ENCODE measurements around the gene RAP1GAP.
"Not testable (repeated sequence)": the region's sequence is repeated elsewhere in the genome, so short reads cannot be mapped to it uniquely, and the experiment has no call there.

The RAP1GAP gene

GRCh38 chr1:21674957-21675356, 5.8 kb upstream of the RAP1GAP start:
- no peak for DNase-seq

DNA sequence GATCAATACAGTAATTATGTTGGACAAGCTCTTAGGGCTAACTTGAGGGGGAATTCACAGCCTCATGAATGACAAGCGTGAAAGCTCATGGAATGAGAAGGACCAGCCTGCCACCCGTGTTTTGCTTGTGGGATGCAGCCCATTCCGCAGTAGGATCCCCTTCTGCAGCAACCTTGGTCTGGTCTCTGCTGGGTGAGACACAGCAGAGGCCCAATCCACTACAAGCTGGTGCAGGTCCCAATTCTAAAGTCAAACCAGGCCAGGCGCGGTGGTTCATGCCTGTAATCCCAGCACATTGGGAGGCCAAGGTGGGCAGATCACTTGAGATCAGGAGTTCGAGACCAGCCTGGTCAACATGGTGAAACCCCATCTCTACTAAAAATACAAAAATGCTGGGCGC, 4.7 kb upstream of the RAP1GAP start:
- DNase-seq = not testable (repeated sequence)

GRCh38 chr1:21673277-21673780, 4.2 kb upstream of the RAP1GAP start:
- DNase-seq = no peak

- DNase-seq = no peak
These were observed 3.5 kb upstream of the RAP1GAP start for GRCh38 chr1:21672478-21673276.

DNA sequence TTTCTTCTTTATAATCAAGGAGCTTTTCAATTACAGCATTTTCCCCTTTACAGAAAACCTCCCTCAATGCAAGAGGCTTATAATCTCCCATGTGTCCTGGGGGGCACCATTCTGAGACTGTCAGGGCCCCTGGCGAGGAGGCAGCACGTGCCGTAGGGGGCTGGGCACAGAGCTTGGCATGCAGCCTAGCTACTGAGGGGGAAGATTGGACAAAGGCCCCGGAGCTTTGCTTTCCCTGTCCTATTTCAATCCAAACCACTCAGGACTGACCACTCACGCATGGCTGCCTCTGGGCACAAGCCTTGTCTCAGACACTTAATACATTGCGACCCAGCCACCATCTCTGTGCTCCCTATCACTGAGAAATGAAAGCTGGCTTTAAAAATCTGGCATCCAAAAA, 2.8 kb upstream of the RAP1GAP start:
- no peak for DNase-seq

GRCh38 chr1:21670956-21671902, 2.1 kb upstream of the RAP1GAP start:
- DNase-seq = no peak

DNA sequence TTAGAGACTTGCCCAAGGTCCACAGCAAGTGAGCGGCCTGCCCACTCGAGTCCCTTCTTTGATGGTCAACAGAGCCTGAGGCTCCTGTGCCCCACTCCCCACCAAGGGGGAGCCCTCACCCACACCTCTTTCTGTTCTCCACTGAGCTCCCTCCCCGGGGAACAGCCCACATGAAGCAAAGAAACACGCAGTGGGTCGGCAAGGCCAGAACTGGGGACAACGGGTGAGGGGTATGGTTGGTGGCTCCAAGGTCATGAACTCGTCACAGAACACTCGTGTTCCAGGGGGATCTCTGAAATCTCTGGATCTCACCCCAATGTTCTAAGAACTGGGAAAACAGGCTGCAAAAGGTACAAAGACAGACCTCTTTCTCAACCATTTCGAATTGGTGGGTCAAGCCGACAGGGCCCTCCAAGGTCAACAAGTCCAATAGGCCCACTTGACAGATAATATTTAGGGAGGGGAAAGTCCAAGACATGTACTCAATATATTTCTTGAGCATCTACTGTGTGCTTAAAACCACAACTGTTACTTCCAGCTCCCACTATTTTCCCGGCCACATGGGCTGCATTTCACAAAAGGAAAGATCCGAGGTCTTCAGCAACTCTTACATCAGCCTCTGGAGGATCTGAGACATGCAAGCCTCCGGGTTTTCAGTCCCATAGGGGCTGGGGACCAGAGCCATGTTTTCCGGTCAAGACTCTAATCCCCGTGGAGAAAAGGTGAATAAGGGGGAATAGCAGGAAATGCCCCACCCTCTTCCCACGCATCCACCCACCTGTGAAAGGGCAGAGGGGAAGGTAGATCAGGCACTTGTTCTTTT, 1.1 kb upstream of the RAP1GAP start:
- DNase-seq = no peak

DNA sequence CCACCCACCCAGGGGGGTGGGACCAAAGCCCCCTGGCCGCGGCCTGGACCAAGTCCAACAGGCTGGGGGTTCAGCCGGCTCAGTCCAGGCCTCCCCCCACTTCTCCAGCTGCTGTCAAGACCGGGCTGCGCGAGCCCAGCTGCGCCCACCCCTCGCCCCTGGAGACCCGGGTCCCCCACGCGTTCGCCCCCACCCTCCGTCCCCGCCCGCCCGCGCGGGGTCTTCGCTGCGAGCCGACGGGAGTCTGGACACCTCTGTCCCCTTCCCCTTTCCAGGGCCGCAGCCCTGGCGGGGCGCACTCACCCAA, 253 bp downstream of the RAP1GAP start:
- no peak for DNase-seq

GRCh38 chr1:21668232-21668950, 766 bp downstream of the RAP1GAP start:
- DNase-seq = no peak

- DNase-seq = no peak
These were observed 1.6 kb downstream of the RAP1GAP start for GRCh38 chr1:21667348-21668231.

- no peak for DNase-seq
These were observed 2.4 kb downstream of the RAP1GAP start for GRCh38 chr1:21666576-21667320.

GRCh38 chr1:21665711-21666575, 3.2 kb downstream of the RAP1GAP start:
- no peak for DNase-seq

DNA sequence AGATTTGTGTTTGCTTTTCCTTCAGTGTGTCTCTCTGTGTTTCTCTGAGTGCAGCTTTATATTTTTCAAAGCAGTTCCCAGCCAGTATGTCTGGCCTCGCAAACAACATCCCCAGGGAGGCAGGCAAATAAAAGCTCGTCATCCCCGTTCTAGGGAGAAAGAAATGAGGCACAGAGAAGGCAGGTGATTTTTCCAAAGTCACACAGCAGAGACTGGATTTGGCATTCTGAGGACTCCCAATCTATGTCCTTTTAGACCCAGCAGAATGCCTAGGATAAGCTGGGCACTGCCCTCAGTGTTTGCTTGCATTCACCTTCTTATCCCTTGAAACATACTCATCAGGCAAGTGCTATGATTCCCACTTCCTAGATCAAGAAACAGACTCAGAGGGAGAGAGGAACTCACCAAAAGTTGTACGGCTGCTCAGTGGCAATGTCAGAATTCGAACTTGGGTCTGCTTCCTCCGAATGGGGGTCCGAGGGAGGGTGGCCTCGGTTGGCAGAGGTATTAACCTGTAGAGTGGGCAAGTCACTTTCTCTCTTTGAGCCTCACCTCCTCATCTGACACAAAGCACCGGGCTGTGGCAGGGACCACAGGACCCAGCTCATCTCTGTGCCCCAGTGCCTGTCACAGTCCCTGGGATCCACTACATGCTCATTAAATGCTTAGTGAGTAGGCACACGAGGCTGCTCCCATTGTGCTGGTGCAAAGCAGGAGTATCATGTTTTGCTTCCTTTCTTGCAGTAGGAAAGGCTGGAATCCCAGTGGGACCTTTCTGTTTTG, 4.2 kb downstream of the RAP1GAP start:
- DNase-seq = no peak

GRCh38 chr1:21663951-21664805, 5.0 kb downstream of the RAP1GAP start:
- no peak for DNase-seq

DNA sequence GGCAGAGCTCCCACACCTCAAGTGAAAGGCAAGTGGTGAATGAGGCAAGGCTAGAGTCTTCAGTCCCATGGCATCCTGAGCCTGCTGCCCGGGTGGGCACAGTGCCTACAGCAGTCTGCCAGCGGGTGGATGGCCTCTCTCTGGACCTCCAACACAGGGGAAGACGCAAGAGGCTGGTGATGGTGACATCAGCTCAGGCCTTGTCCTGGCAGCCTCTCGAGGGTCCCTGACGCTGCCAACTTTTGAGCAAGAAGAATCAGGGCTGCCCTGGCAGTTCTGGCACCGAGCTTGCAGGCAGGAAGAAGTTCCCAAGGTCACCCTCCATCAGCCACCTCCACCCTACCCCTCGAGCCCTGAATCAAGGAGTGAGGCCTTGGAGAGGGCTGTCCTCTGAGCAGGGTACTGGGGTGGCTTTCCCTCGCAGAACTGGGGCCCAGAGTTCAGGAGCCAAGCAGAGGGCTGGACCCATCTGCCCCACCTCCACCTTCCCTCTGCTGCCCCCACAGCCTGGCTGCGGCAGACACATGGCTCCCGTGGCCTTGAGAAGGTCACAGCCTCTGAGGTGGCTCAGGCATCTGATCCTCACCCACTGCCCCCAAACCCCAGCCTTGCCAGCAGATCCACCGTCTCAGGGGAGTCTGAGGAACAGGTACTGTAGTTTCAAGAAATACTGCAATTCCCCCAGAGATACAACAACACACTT, 5.8 kb downstream of the RAP1GAP start:
- no peak for DNase-seq

- DNase-seq = no peak
These were observed 6.5 kb downstream of the RAP1GAP start for GRCh38 chr1:21662426-21663247.

Data from stimulated activated naive CD4-positive, alpha-beta T cell treated with Interleukin-2 at 50 U/mL for 16 hours (primary cell).